Testis (tissue), 3 donors: ENCODE measurements around the gene AUTS2. TPM values are rescaled to one million over a fixed set of nuclear protein-coding genes. Genes with fewer than 3 reads are reported as not detected.

ENCODE experiments used
- DNase-seq: peaks from one replicate; pipeline ENCODE4 v3.0.0-alpha.2; 2019
- H3K27ac ChIP-seq, 2 donors: fragments of 200-600 bp; sonication (generic); one replicate each; pipeline ENCODE4 v1.5.1; 2019
- H3K27me3 ChIP-seq: fragments of 200-600 bp; sonication (generic); one replicate; pipeline ENCODE4 v1.5.1; 2019
- H3K36me3 ChIP-seq: fragments of 200-600 bp; sonication (generic); one replicate; pipeline ENCODE4 v1.5.1; 2017; ENCODE audit warnings: low read depth; ENCODE audit errors: missing control alignments
- H3K4me1 ChIP-seq: fragments of 200-600 bp; sonication (generic); one replicate; pipeline ENCODE4 v1.5.1; 2019
- H3K4me3 ChIP-seq, 2 donors: fragments of 200-600 bp; sonication (generic); one replicate each; pipeline ENCODE4 v1.5.1; 2017 to 2019
- H3K9me3 ChIP-seq: fragments of 200-600 bp; sonication (generic); one replicate; pipeline ENCODE4 v1.5.1; 2017
- POLR2A ChIP-seq: fragments of 450-650 bp; IDR thresholded peaks from one replicate; pipeline ENCODE4 v1.6.1; 2017; ENCODE audit warnings: antibody characterized with exemption, mild to moderate bottlenecking, moderate library complexity
- WGBS, 2 donors: methylation state at CpG; one replicate each; pipeline ENCODE4 v1.1.5; 2018; 5-methylcytosine and 5-hydroxymethylcytosine counted together
- intact Hi-C: fragments of 100-400 bp; cut with DNase I; formaldehyde crosslinking; loops from one replicate; pipeline ENCODE4 v1.15.1; 2023; ENCODE audit warnings: low total_unique reads
- polyA plus RNA-seq: library from polyadenylated mRNA; stranded (reverse); fragments of 350-450 nt; fragmentation: Illumina TruSeq; extraction: RNeasy Lipid Tissue Mini Kit (QIAGEN cat#74804); gene quantifications from one replicate; pipeline ENCODE4 v1.2.3, GENCODE V29; 2014; ENCODE audit warnings: low read depth, low replicate concordance; ENCODE audit not compliant: insufficient read depth
- total RNA-seq, 2 donors: library from RNA; depleted of rRNA; stranded (reverse); fragments of >200 nt; gene quantifications; one replicate each; pipeline ENCODE4 v1.2.3, GENCODE V29; 2016
- TF ChIP-seq, protein P1 (sequence below), 3 experiments: fragments of 450-650 bp in 2 of 3; fragments of 200-600 bp in 1 of 3; sonication (generic) in 1 of 3; IDR thresholded peaks; one replicate each; pipeline ENCODE4 v1.5.1; 2016 to 2019; ENCODE audit warnings: antibody characterized with exemption in 3 of 3, mild to moderate bottlenecking in 2 of 3, moderate library complexity in 1 of 3

The AUTS2 gene
- total and polyA plus RNA-seq, 3 donors from 2014 or later: 21.3 to 75.5 (median 56.1) TPM

DNA sequence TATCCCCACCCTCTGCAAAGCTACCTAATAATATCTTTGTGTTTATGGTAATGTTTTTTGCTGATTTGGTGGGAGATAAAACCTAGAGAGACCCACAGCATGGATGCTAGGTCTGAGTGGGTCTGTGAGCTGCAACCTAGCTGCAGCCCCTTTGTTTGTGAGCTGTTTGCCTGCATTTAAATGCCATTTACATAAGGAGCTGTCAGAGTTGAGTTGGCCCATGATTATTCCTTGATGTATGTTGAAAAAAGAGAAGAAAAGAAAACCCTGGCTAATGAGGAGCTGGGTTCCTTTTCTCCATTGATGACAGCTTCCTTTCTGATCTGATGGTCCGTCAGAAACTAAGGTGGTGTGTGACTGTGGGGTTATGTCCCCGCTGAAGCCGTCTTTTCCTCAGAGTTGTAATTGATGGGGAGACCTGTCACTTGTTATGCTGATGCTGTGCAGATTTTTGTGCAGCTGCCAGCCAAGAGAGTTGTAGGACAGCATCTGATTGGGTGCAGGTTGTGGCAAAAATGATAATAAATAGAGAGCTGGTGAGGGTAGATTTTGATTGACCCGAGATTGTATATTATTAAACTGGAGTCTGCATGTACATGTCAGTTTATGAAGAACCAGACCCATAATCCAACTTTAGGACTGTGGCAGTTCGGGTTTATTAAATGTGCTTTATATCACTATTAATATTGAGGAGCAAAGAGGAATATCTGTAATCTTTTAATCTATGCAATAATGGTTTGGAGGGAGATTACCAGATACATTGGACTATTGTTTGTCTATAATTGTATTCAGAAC, 219.8 kb downstream of the AUTS2 start:
- H3K27me3 ChIP-seq: no peaks in the 10 kb centered on the region
- no peaks in the 10 kb centered on the region for H3K9me3 ChIP-seq
- DNase-seq: no peak
- TF ChIP-seq, protein P1, sequence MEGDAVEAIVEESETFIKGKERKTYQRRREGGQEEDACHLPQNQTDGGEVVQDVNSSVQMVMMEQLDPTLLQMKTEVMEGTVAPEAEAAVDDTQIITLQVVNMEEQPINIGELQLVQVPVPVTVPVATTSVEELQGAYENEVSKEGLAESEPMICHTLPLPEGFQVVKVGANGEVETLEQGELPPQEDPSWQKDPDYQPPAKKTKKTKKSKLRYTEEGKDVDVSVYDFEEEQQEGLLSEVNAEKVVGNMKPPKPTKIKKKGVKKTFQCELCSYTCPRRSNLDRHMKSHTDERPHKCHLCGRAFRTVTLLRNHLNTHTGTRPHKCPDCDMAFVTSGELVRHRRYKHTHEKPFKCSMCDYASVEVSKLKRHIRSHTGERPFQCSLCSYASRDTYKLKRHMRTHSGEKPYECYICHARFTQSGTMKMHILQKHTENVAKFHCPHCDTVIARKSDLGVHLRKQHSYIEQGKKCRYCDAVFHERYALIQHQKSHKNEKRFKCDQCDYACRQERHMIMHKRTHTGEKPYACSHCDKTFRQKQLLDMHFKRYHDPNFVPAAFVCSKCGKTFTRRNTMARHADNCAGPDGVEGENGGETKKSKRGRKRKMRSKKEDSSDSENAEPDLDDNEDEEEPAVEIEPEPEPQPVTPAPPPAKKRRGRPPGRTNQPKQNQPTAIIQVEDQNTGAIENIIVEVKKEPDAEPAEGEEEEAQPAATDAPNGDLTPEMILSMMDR (IDR thresholded peaks at IDR 0.05): no peak
- no peak for TF ChIP-seq POLR2A
- intact Hi-C loops: no loop called here
- WGBS, 2 donors: 93 to 94% methylated on average over 5 of the region's 5 CpGs
- H3K4me3 ChIP-seq: no peak overlapping the region
- no peaks in the 10 kb centered on the region for H3K36me3 ChIP-seq
- peaks cover 13% of the 10 kb centered on the region for H3K4me1 ChIP-seq
- H3K27ac ChIP-seq: no peak overlapping the region

DNA sequence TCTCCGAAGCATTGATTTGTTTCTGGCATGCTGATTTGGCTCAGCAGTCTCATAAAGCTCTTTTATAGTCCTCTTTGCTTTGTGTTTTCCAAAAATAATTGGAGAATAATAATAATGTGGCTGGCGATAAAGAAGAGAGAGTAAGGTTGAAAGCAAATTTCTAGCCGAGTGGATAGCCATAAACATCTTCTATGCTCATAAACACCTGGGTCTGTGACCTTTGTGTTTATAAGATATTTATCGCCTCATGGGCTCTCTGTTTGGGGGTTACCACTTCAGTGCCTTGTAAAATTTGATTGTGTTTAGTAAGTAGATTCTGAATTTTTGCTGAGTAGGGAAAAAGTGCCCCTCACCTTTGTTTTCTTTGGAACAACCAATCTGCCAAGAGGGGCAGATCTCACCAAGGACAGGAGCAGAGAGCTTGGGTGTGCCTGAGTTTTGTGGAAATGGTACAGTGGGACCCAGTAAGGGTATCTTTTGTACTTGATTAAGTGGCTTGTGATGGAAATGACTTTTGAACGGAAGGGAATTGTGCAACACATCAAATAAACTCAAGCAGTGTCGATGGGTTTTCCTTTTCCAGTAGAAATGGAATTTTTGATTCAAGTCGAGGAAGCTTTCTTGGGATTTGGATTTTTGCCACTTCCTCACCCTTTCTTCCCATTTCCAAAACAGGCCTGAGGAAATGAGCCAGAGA, 220.5 kb downstream of the AUTS2 start:
- no peaks in the 10 kb centered on the region for H3K27me3 ChIP-seq
- no peak for DNase-seq
- no peak overlapping the region for H3K27ac ChIP-seq
- WGBS, 2 donors: 90 to 91% methylated on average over 7 of the region's 7 CpGs
- H3K4me3 ChIP-seq: no peak overlapping the region
- TF ChIP-seq POLR2A: no peak
- TF ChIP-seq, protein P1 (IDR thresholded peaks at IDR 0.05): no peak
- no peaks in the 10 kb centered on the region for H3K9me3 ChIP-seq
- intact Hi-C loops: no loop called here
- peaks cover 10% of the 10 kb centered on the region for H3K4me1 ChIP-seq
- no peaks in the 10 kb centered on the region for H3K36me3 ChIP-seq

DNA sequence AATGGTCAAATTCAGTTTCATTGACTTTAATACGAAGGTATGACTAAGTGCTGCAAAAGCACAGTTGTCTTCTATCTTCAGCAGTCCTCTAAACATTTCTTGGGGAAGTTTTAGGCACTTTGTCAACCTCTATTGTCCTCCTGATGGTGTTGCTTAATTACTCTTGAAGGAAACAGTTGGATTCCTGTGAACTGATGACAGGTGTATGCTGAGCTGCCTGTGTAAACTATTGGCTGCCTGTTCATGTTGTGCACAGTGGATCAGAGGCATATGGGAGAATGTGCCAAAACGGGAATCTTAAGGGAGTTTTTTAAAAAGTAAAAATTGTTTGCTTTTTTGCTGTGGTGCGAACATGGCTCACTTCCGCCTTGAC, 221.0 kb downstream of the AUTS2 start:
- Histone ChIP-seq H3K4me1 (peaks cover 4% of the 10 kb centered on the region), H3K9me3 (no peaks in the 10 kb centered on the region), H3K27ac (no peak overlapping the region), H3K36me3 (no peaks in the 10 kb centered on the region), H3K27me3 (no peaks in the 10 kb centered on the region), H3K4me3 (no peak overlapping the region)
- no peak for TF ChIP-seq POLR2A
- TF ChIP-seq, protein P1 (IDR thresholded peaks at IDR 0.05): no peak
- DNase-seq: no peak
- intact Hi-C loops: no loop called here
- 87 to 88% methylated on average over 4 of the region's 4 CpGs for WGBS, 2 donors

DNA sequence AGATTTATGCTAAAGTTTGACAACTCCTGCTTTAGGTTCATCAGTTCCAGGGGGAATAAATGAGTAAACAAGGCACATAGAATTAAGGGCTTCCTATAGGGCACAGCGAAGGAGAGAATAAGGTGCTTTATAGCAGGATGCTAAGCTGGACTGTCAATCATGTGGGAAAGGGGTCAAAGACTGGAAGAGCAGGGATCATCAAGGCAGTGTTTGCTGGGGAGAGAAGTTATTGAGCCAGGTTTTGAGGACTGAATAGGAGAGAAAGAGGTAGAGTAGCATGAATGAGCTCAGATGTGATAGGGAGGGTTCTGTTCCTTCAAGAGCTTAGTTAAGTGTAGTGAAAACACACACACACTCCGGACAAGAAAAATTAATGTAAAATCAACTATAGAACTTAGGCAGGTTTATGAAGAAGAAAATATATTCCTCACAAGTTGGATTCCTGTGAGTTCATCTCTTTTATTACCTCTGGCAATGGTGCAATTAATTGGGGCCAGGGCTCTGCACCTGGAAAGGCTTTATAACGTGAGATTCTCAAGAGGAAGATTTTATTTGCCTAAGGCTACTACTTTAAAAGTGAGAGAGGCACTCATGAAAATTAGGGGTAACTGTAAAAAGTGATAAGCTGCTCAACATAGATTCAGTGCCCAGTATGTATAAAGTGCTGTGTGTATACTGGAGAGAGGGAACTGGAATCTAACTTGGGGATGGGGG, 222.4 kb downstream of the AUTS2 start:
- 73 to 92% methylated on average over 3 of the region's 3 CpGs for WGBS, 2 donors
- Histone ChIP-seq H3K9me3 (no peaks in the 10 kb centered on the region), H3K4me1 (no peaks in the 10 kb centered on the region), H3K36me3 (no peaks in the 10 kb centered on the region), H3K27ac (no peak overlapping the region), H3K27me3 (no peaks in the 10 kb centered on the region), H3K4me3 (no peak overlapping the region)
- no peak for DNase-seq
- intact Hi-C loops: no loop called here
- TF ChIP-seq, protein P1 (IDR thresholded peaks at IDR 0.05): no peak
- TF ChIP-seq POLR2A: no peak
